SK-N-SH (cell line): Measurements from ENCODE around the gene NCS1. TPM values are rescaled to one million over a fixed set of nuclear protein-coding genes. Genes with fewer than 3 reads are reported as not detected.

Source experiments
- CTCF ChIA-PET: fragments of 300-600, 350-600 bp; formaldehyde crosslinking; extraction: SDS; loops from one replicate; lab custom pipeline; 2021; lab: Yijun Ruan, JAX
- POLR2A ChIA-PET: fragments of 350-600 bp; sonication (Branson Sonifier 250); formaldehyde crosslinking; extraction: SDS; loops from one replicate; lab custom pipeline; 2020; ENCODE audit warnings: antibody characterized with exemption, inconsistent platforms; lab: Yijun Ruan, JAX
- DNase-seq: peaks from one replicate; pipeline ENCODE4 v3.0.0; 2012
- H2AFZ ChIP-seq: fragments of 200-600 bp; sonication (generic); 2 replicates; pipeline ENCODE4 v1.8.1; 2016; ENCODE audit warnings: antibody characterized with exemption, mild to moderate bottlenecking, low read depth
- H3F3A ChIP-seq: fragments of 200-600 bp; sonication (generic); replicated peaks from 2 replicates; pipeline ENCODE3; 2016; ENCODE audit warnings: antibody characterized with exemption, mild to moderate bottlenecking; ENCODE audit not compliant: insufficient read depth
- H3K27ac ChIP-seq, 2 experiments: fragments of 200-500 bp in 1 of 2; fragments of 200-600 bp in 1 of 2; sonication (Bioruptor generic) in 1 of 2; sonication (generic), shearing (Covaris generic) in 1 of 2; 2 replicates each; pipeline versions ENCODE4 v1.5.1 to v1.6.1; 2014 to 2016; ENCODE audit warnings: low read depth in 2 of 2, inconsistent platforms in 1 of 2, low read length in 1 of 2, mild to moderate bottlenecking in 1 of 2, mixed read lengths in 1 of 2
- H3K27me3 ChIP-seq: fragments of 200-600 bp; sonication (generic), shearing (Covaris generic); 2 replicates; pipeline ENCODE4 v1.6.1; 2016; ENCODE audit warnings: mixed run types; ENCODE audit not compliant: insufficient read depth
- H3K36me3 ChIP-seq, 2 experiments: fragments of 200-500 bp in 1 of 2; fragments of 200-600 bp in 1 of 2; sonication (Bioruptor generic) in 1 of 2; sonication (generic) in 1 of 2; replicated peaks in 1 of 2; 2 replicates each; pipeline versions ENCODE3 to v1.5.1; 2014 to 2016; ENCODE audit warnings: low read length in 1 of 2, mild to moderate bottlenecking in 1 of 2; ENCODE audit not compliant: insufficient read depth in 2 of 2, control insufficient read depth in 1 of 2
- H3K4me1 ChIP-seq, 2 experiments: fragments of 200-500 bp in 1 of 2; fragments of 200-600 bp in 1 of 2; sonication (Bioruptor generic) in 1 of 2; sonication (generic), shearing (Covaris generic) in 1 of 2; 2 replicates each; pipeline versions ENCODE4 v1.5.1 to v1.6.1; 2014 to 2016; ENCODE audit warnings: low read depth in 1 of 2, low read length in 1 of 2, mixed run types in 1 of 2; ENCODE audit not compliant: insufficient read depth in 2 of 2, control insufficient read depth in 1 of 2
- H3K4me2 ChIP-seq: fragments of 200-600 bp; sonication (generic), shearing (Covaris generic); 2 replicates; pipeline ENCODE4 v1.6.1; 2017; ENCODE audit warnings: mixed run types
- H3K4me3 ChIP-seq, 2 experiments: fragments of 200-500 bp in 1 of 2; fragments of 200-600 bp in 1 of 2; sonication (Bioruptor generic) in 1 of 2; sonication (generic), shearing (Covaris generic) in 1 of 2; 2 replicates each; pipeline versions ENCODE4 v1.5.1 to v1.8.1; 2014 to 2016; ENCODE audit warnings: low read depth in 2 of 2, inconsistent platforms in 1 of 2, low read length in 1 of 2, mild to moderate bottlenecking in 1 of 2, mixed read lengths in 1 of 2, moderate library complexity in 1 of 2
- H3K79me2 ChIP-seq: fragments of 200-600 bp; sonication (generic); 2 replicates; pipeline ENCODE4 v1.8.1; 2017; ENCODE audit warnings: mild to moderate bottlenecking; ENCODE audit not compliant: insufficient read depth
- H3K9ac ChIP-seq: fragments of 200-600 bp; sonication (generic); 2 replicates; pipeline ENCODE4 v1.6.1; 2017; ENCODE audit warnings: mixed run types
- H3K9me2 ChIP-seq: fragments of 200-600 bp; sonication (generic); 2 replicates; pipeline ENCODE4 v1.6.1; 2017; ENCODE audit warnings: mixed run types
- H3K9me3 ChIP-seq: fragments of 200-600 bp; sonication (generic); 2 replicates; pipeline ENCODE4 v1.6.1; 2017; ENCODE audit warnings: mixed run types, mild to moderate bottlenecking, moderate library complexity
- H4K20me1 ChIP-seq: fragments of 200-600 bp; sonication (generic); 2 replicates; pipeline ENCODE4 v1.6.1; 2017; ENCODE audit warnings: mild to moderate bottlenecking, mixed run types; ENCODE audit not compliant: insufficient read depth
- CHD2 ChIP-seq: fragments of 150-350 bp; IDR thresholded peaks from 2 replicates; pipeline ENCODE4 v1.6.1; 2018; ENCODE audit warnings: low read length; ENCODE audit not compliant: partially characterized antibody
- CTCF ChIP-seq: fragments of 200-600 bp; sonication (generic); IDR thresholded peaks from 2 replicates; pipeline ENCODE4 v1.6.1; 2017; ENCODE audit warnings: antibody characterized with exemption, mild to moderate bottlenecking, moderate library complexity
- EP300 ChIP-seq, 2 experiments: IDR thresholded peaks; 2 replicates each; pipeline versions ENCODE4 v1.4.0 to v1.6.1; 2012; ENCODE audit warnings: borderline replicate concordance in 1 of 2, low read depth in 1 of 2, low read length in 1 of 2
- FOXM1 ChIP-seq: IDR thresholded peaks from 2 replicates; pipeline ENCODE4 v1.4.0; 2012; ENCODE audit warnings: low read depth, mild to moderate bottlenecking
- IRF3 ChIP-seq: fragments of 150-350 bp; IDR thresholded peaks from 2 replicates; pipeline ENCODE4 v1.6.1; 2016; ENCODE audit warnings: mild to moderate bottlenecking, low read depth, low read length
- JUND ChIP-seq: IDR thresholded peaks from 2 replicates; pipeline ENCODE4 v1.4.0; 2012
- NRF1 ChIP-seq: IDR thresholded peaks from 2 replicates; pipeline ENCODE4 v1.6.1; 2012; ENCODE audit warnings: low read depth, mild to moderate bottlenecking, low read length
- RAD21 ChIP-seq: IDR thresholded peaks from 2 replicates; pipeline ENCODE4 v1.6.1; 2012; ENCODE audit warnings: mild to moderate bottlenecking, low read length
- REST ChIP-seq: IDR thresholded peaks from 2 replicates; pipeline ENCODE4 v1.6.1; 2012; ENCODE audit warnings: mild to moderate bottlenecking, low read depth, low read length, moderate library complexity
- RFX5 ChIP-seq: IDR thresholded peaks from 2 replicates; pipeline ENCODE4 v1.6.1; 2012; ENCODE audit warnings: mild to moderate bottlenecking, improper control_type of control experiment, low read length
- RXRA ChIP-seq: IDR thresholded peaks from 2 replicates; pipeline ENCODE4 v1.4.0; 2012; ENCODE audit warnings: low read depth, mild to moderate bottlenecking, borderline replicate concordance
- SMC3 ChIP-seq: IDR thresholded peaks from 2 replicates; pipeline ENCODE4 v1.6.1; 2012; ENCODE audit warnings: low read depth, low read length, improper control_type of control experiment
- TAF1 ChIP-seq: IDR thresholded peaks from 2 replicates; pipeline ENCODE4 v1.6.1; 2012; ENCODE audit warnings: low read depth, mild to moderate bottlenecking, low read length, moderate library complexity, borderline replicate concordance
- WGBS: methylation state at CpG from one replicate; pipeline ENCODE4 v1.1.6; 2017; ENCODE audit warnings: low lambda C conversion rate; 5-methylcytosine and 5-hydroxymethylcytosine counted together
- polyA plus RNA-seq, 3 experiments: library from polyadenylated mRNA; depleted of rRNA; stranded (reverse); fragments of >200 nt; gene quantifications; 2 replicates each; pipeline ENCODE4 v1.2.3, GENCODE V29; 2012
- TF ChIP-seq, protein P1 (sequence below): IDR thresholded peaks from 2 replicates; pipeline ENCODE4; 2012

The NCS1 gene
- polyA plus RNA-seq, 1 of the 3 experiments (the other 2 are of a cell fraction): 40.6 TPM

DNA sequence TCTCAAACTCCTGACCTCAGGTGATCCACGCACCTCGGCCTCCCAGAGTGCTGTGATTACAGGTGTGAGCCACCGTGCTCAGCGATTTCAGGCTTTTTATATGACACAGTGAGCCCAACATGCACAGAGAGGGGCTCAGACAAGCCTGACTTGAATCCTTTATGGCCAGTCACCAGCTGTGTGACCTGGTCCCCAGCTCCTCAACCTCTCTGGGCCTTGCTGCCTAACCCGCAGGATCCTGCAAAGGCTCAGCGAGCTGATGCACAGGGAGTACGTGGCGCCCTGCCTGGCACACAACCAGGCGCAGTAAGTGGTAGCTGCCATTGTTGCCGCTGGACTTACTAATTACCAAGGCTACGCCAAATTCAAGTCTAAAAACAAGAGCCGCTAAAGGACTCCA is 16.6 kb upstream of the NCS1 start:
- POLR2A ChIA-PET: no interaction called here
- Histone ChIP-seq H3K27ac (no peak overlapping the region), H3F3A (no peaks in the 10 kb centered on the region), H4K20me1 (no peaks in the 10 kb centered on the region), H3K27me3 (no peaks in the 10 kb centered on the region), H3K9me3 (no peaks in the 10 kb centered on the region), H3K79me2 (no peaks in the 10 kb centered on the region), H3K36me3 (no peaks in the 10 kb centered on the region), H3K4me1 (no peaks in the 10 kb centered on the region; a peak in 1 of 4 replicates), H3K9me2 (no peaks in the 10 kb centered on the region), H3K9ac (no peak overlapping the region), H3K4me2 (no peak overlapping the region), H2AFZ (no peak overlapping the region), H3K4me3 (no peak overlapping the region)
- CTCF ChIA-PET: interaction anchor here (0.8 to 2.5 kb wide), 6 partner anchors 10 to 188 kb away, joined by 3 to 12 read pairs (median 4); no protein-coding TSS in a partner anchor
- WGBS: 84% methylated on average over 12 of the region's 12 CpGs
- DNase-seq: no peak
- TF ChIP-seq IRF3 (no peak), JUND (no peak), REST (no peak), FOXM1 (no peak), RXRA (no peak), NRF1 (no peak), RFX5 (no peak), EP300 (IDR thresholded peaks at IDR 0.05; ENCODE audit: borderline replicate concordance in 1 of 2, low read depth in 1 of 2, low read length in 1 of 2) (no peak), CHD2 (no peak), SMC3 (no peak)
- TF ChIP-seq, protein P1, sequence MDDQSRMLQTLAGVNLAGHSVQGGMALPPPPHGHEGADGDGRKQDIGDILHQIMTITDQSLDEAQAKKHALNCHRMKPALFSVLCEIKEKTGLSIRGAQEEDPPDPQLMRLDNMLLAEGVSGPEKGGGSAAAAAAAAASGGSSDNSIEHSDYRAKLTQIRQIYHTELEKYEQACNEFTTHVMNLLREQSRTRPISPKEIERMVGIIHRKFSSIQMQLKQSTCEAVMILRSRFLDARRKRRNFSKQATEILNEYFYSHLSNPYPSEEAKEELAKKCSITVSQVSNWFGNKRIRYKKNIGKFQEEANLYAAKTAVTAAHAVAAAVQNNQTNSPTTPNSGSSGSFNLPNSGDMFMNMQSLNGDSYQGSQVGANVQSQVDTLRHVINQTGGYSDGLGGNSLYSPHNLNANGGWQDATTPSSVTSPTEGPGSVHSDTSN: no peak

- H3K9ac ChIP-seq: no peak overlapping the region
- H3F3A ChIP-seq: no peaks in the 10 kb centered on the region
- DNase-seq: peak; percentile 70
- H3K79me2 ChIP-seq: no peaks in the 10 kb centered on the region
- no peaks in the 10 kb centered on the region for H3K27me3 ChIP-seq
- H3K4me1 ChIP-seq: no peaks in the 10 kb centered on the region; a peak in 1 of 4 replicates
- POLR2A ChIA-PET: no interaction called here
- no peaks in the 10 kb centered on the region for H3K9me3 ChIP-seq
- H4K20me1 ChIP-seq: no peaks in the 10 kb centered on the region
- H2AFZ ChIP-seq: no peak overlapping the region
- H3K4me3 ChIP-seq: no peak overlapping the region
- 53% methylated on average over 3 of the region's 6 CpGs for WGBS
- H3K27ac ChIP-seq: no peak overlapping the region
- TF ChIP-seq RAD21 (peak; percentile 55), SMC3 (peak; percentile 49), TAF1 (no peak), CTCF (peak; percentile 33; the same call in 1 of the 2 replicates)
- TF ChIP-seq, all 33 proteins: peak for 3
- CTCF ChIA-PET: interaction anchor here (0.6 to 2.5 kb wide), 19 partner anchors 9 to 187 kb away, joined by 3 to 12 read pairs (median 4); no protein-coding TSS in a partner anchor
- H3K9me2 ChIP-seq: no peaks in the 10 kb centered on the region
- H3K36me3 ChIP-seq: no peaks in the 10 kb centered on the region
- H3K4me2 ChIP-seq: no peak overlapping the region
These were observed 15.5 kb upstream of the NCS1 start for GRCh38 chr9:130156672-130157071.
